GM12873 (cell line): ENCODE data around the gene TRPM1.

ENCODE experiments used
- CTCF ChIP-seq: IDR thresholded peaks from 2 replicates; pipeline ENCODE4 v1.5.1; 2012; ENCODE audit warnings: low read depth, mild to moderate bottlenecking, moderate library complexity, low read length, control low read depth; ENCODE audit not compliant: insufficient read depth; ENCODE audit errors: missing control alignments

The TRPM1 gene

GRCh38 chr15:31058236-31058962 lies 43.1 kb downstream of the TRPM1 start:
- no peak for TF ChIP-seq CTCF

- TF ChIP-seq CTCF = no peak
Observed at GRCh38 chr15:31051496-31052080, 49.9 kb downstream of the TRPM1 start.

- TF ChIP-seq CTCF = no peak
Observed at GRCh38 chr15:31050953-31051352, 50.6 kb downstream of the TRPM1 start.

- no peak for TF ChIP-seq CTCF
Observed at GRCh38 chr15:31049682-31050615, 51.6 kb downstream of the TRPM1 start.

GRCh38 chr15:31049111-31049510 lies 52.4 kb downstream of the TRPM1 start:
- no peak for TF ChIP-seq CTCF

- TF ChIP-seq CTCF = no peak
Observed at GRCh38 chr15:31047437-31047836, 54.1 kb downstream of the TRPM1 start.
